ENCODE measurements around the gene OR6C70. TPM values are rescaled to one million over a fixed set of nuclear protein-coding genes. Genes with fewer than 3 reads are reported as not detected.

OR6C70 gene
- total and polyA plus RNA-seq, 2 donors (not counting 3 experiments of a cell fraction or from before 2014, with no cell fraction given) = not detected

DNA sequence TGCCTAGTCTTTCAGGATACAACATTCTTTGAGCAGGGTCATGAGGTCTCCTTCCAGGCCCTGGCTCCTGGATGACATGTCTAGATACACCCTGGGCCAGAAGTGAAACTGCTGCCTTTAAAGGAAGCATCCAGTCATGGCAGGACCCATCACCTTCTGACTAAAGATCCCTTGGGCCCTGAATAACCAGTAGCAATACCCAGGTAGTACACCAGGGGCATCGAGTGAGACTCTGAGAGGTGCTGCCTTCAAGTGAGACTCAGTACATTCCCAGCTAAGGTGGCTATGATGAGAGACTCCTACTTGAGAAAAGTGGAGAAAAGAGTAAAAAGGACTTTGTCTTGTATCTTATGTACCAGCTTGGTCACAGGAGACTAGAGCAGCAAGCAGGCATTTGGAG lies 45.8 kb upstream of the OR6C70 start:
- FAIRE-seq = no peak

More for the DNA sequence above, 45.8 kb upstream of the OR6C70 start:
- H3K4me1 ChIP-seq (ENCODE audit: control insufficient read depth, extremely low read depth, insufficient read depth, low read length) = no peaks in the 10 kb centered on the region
- H3K9me3 ChIP-seq (replicated peaks; ENCODE audit: control insufficient read depth, insufficient read depth, low read length) = no peaks in the 10 kb centered on the region
- no peak overlapping the region for H3K9ac ChIP-seq (replicated peaks; ENCODE audit: extremely low read depth, insufficient read depth, low read length)
- no peaks in the 10 kb centered on the region for H4K20me1 ChIP-seq (replicated peaks; ENCODE audit: control insufficient read depth, extremely low read depth, insufficient read depth, low read length)
- H3K27ac ChIP-seq (ENCODE audit: insufficient read depth, low read depth, low read length) = no peak overlapping the region
- no peak overlapping the region for H3K4me3 ChIP-seq (replicated peaks in 1 of 3; ENCODE audit: insufficient read depth in 1 of 3, low read depth in 1 of 3, low read length in 3 of 3)
- ChIA-PET POLR2A (no interaction called here), CTCF (interaction anchor here (1.3 kb wide), 1 partner anchor 16 kb away, joined by 3 read pairs; no protein-coding TSS in a partner anchor)
- H3K27me3 ChIP-seq (ENCODE audit: control insufficient read depth in 2 of 2, insufficient read depth in 2 of 2, low read length in 2 of 2) = no peaks in the 10 kb centered on the region
- no peak for DNase-seq (ENCODE audit: low read depth, low spot score)
- intact Hi-C loops (cut with micrococcal nuclease) (no loop called here), dilution Hi-C loops (cut with MboI; ENCODE audit: extremely low pct_ligation_motif_present, low sequenced_read_pairs) (no loop called here)
- no peaks in the 10 kb centered on the region for H3K79me2 ChIP-seq (ENCODE audit: control insufficient read depth, insufficient read depth, low read length)
- no TSS peak for BruUV-seq (replicated peaks)
- H3K9me1 ChIP-seq (replicated peaks; ENCODE audit: control insufficient read depth, extremely low read depth, insufficient read depth, low read length) = no peaks in the 10 kb centered on the region
- no peak overlapping the region for H3K4me2 ChIP-seq (ENCODE audit: insufficient read depth, low read length)
- H3K36me3 ChIP-seq (ENCODE audit: control insufficient read depth in 2 of 2, extremely low read depth in 1 of 2, insufficient read depth in 2 of 2, low read length in 2 of 2) = no peaks in the 10 kb centered on the region
- TF ChIP-seq JUN (IDR thresholded peaks at IDR 0.05; ENCODE audit: borderline replicate concordance, insufficient read depth, insufficient read length, low read depth) = no peak
- TF ChIP-seq EZH2 (IDR thresholded peaks at IDR 0.05; ENCODE audit: borderline replicate concordance, low read depth, low read length, severe bottlenecking) = no peak
- TF ChIP-seq GATA2 (IDR thresholded peaks at IDR 0.05; ENCODE audit: insufficient read depth, insufficient read length, low read depth, low read length) = no peak
- TF ChIP-seq FOS (IDR thresholded peaks at IDR 0.05; ENCODE audit: borderline replicate concordance, insufficient read depth, low read length) = no peak
- TF ChIP-seq POLR2AphosphoS5 (IDR thresholded peaks at IDR 0.05; ENCODE audit: insufficient read depth, low read depth, low read length) = no peak
- TF ChIP-seq, protein P1, sequence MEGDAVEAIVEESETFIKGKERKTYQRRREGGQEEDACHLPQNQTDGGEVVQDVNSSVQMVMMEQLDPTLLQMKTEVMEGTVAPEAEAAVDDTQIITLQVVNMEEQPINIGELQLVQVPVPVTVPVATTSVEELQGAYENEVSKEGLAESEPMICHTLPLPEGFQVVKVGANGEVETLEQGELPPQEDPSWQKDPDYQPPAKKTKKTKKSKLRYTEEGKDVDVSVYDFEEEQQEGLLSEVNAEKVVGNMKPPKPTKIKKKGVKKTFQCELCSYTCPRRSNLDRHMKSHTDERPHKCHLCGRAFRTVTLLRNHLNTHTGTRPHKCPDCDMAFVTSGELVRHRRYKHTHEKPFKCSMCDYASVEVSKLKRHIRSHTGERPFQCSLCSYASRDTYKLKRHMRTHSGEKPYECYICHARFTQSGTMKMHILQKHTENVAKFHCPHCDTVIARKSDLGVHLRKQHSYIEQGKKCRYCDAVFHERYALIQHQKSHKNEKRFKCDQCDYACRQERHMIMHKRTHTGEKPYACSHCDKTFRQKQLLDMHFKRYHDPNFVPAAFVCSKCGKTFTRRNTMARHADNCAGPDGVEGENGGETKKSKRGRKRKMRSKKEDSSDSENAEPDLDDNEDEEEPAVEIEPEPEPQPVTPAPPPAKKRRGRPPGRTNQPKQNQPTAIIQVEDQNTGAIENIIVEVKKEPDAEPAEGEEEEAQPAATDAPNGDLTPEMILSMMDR (IDR thresholded peaks at IDR 0.05; ENCODE audit: extremely low read depth in 1 of 2, insufficient read depth in 1 of 2, low read depth in 1 of 2, low read length in 2 of 2) = no peak
- TF ChIP-seq POLR2A (IDR thresholded peaks at IDR 0.05; ENCODE audit: low read depth, low read length) = no peak
- TF ChIP-seq, protein P2, sequence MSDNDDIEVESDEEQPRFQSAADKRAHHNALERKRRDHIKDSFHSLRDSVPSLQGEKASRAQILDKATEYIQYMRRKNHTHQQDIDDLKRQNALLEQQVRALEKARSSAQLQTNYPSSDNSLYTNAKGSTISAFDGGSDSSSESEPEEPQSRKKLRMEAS (IDR thresholded peaks at IDR 0.05; ENCODE audit: insufficient read depth, insufficient read length) = no peak
- no peak for TF ChIP-seq MYC (IDR thresholded peaks at IDR 0.05; ENCODE audit: low read depth, low read length)
- H2AFZ ChIP-seq (ENCODE audit: low read depth, low read length) = no peak overlapping the region

All from endothelial cell of umbilical vein (primary cell).